ENCODE measurements around the gene MFAP1. TPM values are rescaled to one million over a fixed set of nuclear protein-coding genes. Genes with fewer than 3 reads are reported as not detected.

The MFAP1 gene
- total and polyA plus RNA-seq, 2 experiments from 2014 or later = 24.5 to 34.9 TPM

GRCh38 chr15:43777267-43777914, 47.1 kb downstream of the MFAP1 start:
- peak; percentile 84 for DNase-seq (ENCODE audit: low spot score)

More at GRCh38 chr15:43777267-43777914, 47.1 kb downstream of the MFAP1 start:
- Histone ChIP-seq H3K4me2 (peak overlapping the region; percentile 96), H3K27me3 (ENCODE audit: insufficient read depth) (no peaks in the 10 kb centered on the region), H3K4me3 (peak overlapping the region; percentile 95), H3K27ac (ENCODE audit: low read depth) (peak overlapping the region; percentile 76; the same call in 1 of the 2 replicates), H3K9me2 (ENCODE audit: insufficient read depth) (no peaks in the 10 kb centered on the region), H3K79me2 (replicated peaks; ENCODE audit: insufficient read depth) (no peaks in the 10 kb centered on the region), H2AFZ (peak overlapping the region; percentile 98), H3K4me1 (ENCODE audit: insufficient read depth) (peaks cover 11% of the 10 kb centered on the region), H4K20me1 (replicated peaks; ENCODE audit: insufficient read depth) (peaks cover 11% of the 10 kb centered on the region), H3F3A (replicated peaks; ENCODE audit: low read depth) (peaks cover 38% of the 10 kb centered on the region), H3K36me3 (ENCODE audit: insufficient read depth) (peaks cover 9% of the 10 kb centered on the region; the same call in 1 of the 2 replicates)
- ATAC-seq = peak; percentile 50
- Mint-ChIP-seq H3K27me3 (ENCODE audit: insufficient read depth, low read depth, poor library complexity) (peaks cover 21% of the 10 kb centered on the region), H3K9me3 (no peaks in the 10 kb centered on the region; the same call in 2 of the 3 replicates), H3K4me1 (peaks cover 17% of the 10 kb centered on the region), H3K4me3 (peak overlapping the region; percentile 82), H3K36me3 (ENCODE audit: low read depth) (peaks cover 17% of the 10 kb centered on the region), H3K27ac (peak overlapping the region; percentile 48; the same call in 1 of the 2 replicates)
- TF ChIP-seq REST (IDR thresholded peaks at IDR 0.05; ENCODE audit: unreplicated experiment) = no peak
- no peak; the same call in 1 of the 2 replicates for TF ChIP-seq POLR2AphosphoS5 (IDR thresholded peaks at IDR 0.05; ENCODE audit: low read depth)
- TF ChIP-seq CTCF (conservative IDR thresholded peaks at IDR 0.05; ENCODE audit: low read depth in 2 of 2) = peak; percentile 82 to 87
- TF ChIP-seq CREB1 (CRISPR knock-in tag; IDR thresholded peaks at IDR 0.05; ENCODE audit: low read depth) = peak; percentile 42; the same call in 1 of the 2 replicates
